HG02973 (cell line): Measurements from ENCODE around the gene MEGF11.

ENCODE experiments used
- ATAC-seq: cut with Tn5 transposase; IDR thresholded peaks from one replicate; pipeline ENCODE4 v1.9.1; 2021; ENCODE audit warnings: moderate library complexity; ENCODE audit not compliant: unreplicated experiment

MEGF11 gene

GRCh38 chr15:66038387-66039116, 215.0 kb downstream of the MEGF11 start:
- no peak for ATAC-seq

GRCh38 chr15:66036859-66037258, 216.7 kb downstream of the MEGF11 start:
- ATAC-seq = no peak

- no peak for ATAC-seq
Observed at GRCh38 chr15:66035901-66036300, 217.6 kb downstream of the MEGF11 start.

GRCh38 chr15:66033143-66033542, 220.4 kb downstream of the MEGF11 start:
- ATAC-seq = no peak

GRCh38 chr15:66032006-66032405, 221.5 kb downstream of the MEGF11 start:
- no peak for ATAC-seq

GRCh38 chr15:66030650-66031049, 222.9 kb downstream of the MEGF11 start:
- no peak for ATAC-seq

GRCh38 chr15:66029650-66030049, 223.9 kb downstream of the MEGF11 start:
- no peak for ATAC-seq

- no peak for ATAC-seq
Observed at GRCh38 chr15:66027268-66027805, 226.2 kb downstream of the MEGF11 start.

GRCh38 chr15:66025972-66026371, 227.6 kb downstream of the MEGF11 start:
- no peak for ATAC-seq

GRCh38 chr15:66025015-66025452, 228.5 kb downstream of the MEGF11 start:
- ATAC-seq = no peak

- ATAC-seq = no peak
Observed at GRCh38 chr15:66024116-66024515, 229.4 kb downstream of the MEGF11 start.

- no peak for ATAC-seq
Observed at GRCh38 chr15:66023311-66023972, 230.1 kb downstream of the MEGF11 start.

GRCh38 chr15:66022163-66022525, 231.4 kb downstream of the MEGF11 start:
- ATAC-seq = no peak

GRCh38 chr15:66021496-66022162, 231.9 kb downstream of the MEGF11 start:
- ATAC-seq = no peak

GRCh38 chr15:66019826-66020398, 233.6 kb downstream of the MEGF11 start:
- ATAC-seq = no peak

- no peak for ATAC-seq
Observed at GRCh38 chr15:66019368-66019767, 234.2 kb downstream of the MEGF11 start.

- ATAC-seq = no peak
Observed at GRCh38 chr15:66018488-66018797, 235.1 kb downstream of the MEGF11 start.

- ATAC-seq = no peak
Observed at GRCh38 chr15:66017792-66018487, 235.6 kb downstream of the MEGF11 start.

- ATAC-seq = no peak
Observed at GRCh38 chr15:66017000-66017399, 236.6 kb downstream of the MEGF11 start.

GRCh38 chr15:66016199-66016598, 237.4 kb downstream of the MEGF11 start:
- ATAC-seq = no peak

- no peak for ATAC-seq
Observed at GRCh38 chr15:66014635-66015182, 238.8 kb downstream of the MEGF11 start.
